Liver (tissue), 9 donors: ENCODE measurements around the gene SMOC2. TPM values are rescaled to one million over a fixed set of nuclear protein-coding genes. Genes with fewer than 3 reads are reported as not detected.

Experiments
- DNase-seq: peaks from one replicate; pipeline ENCODE4 v3.0.0-alpha.2; 2017; ENCODE audit warnings: low spot score
- H3K27ac ChIP-seq, 2 donors: one replicate each; pipeline ENCODE4 v1.7.0; 2013; ENCODE audit warnings: inconsistent platforms in 2 of 2, low read length in 2 of 2, control low read depth in 1 of 2, low read depth in 1 of 2, mild to moderate bottlenecking in 1 of 2
- H3K27me3 ChIP-seq, 4 donors: one replicate each; pipeline versions ENCODE4 v1.6.1 to v1.7.0; 2013; ENCODE audit warnings: low read length in 3 of 4, inconsistent platforms in 1 of 4, mild to moderate bottlenecking in 1 of 4, moderate library complexity in 1 of 4; ENCODE audit not compliant: control insufficient read depth in 4 of 4, insufficient read depth in 4 of 4
- H3K36me3 ChIP-seq, 4 donors: one replicate each; pipeline versions ENCODE4 v1.6.1 to v1.7.0; 2013; ENCODE audit warnings: low read length in 3 of 4, mild to moderate bottlenecking in 3 of 4, low read depth in 1 of 4, moderate library complexity in 1 of 4; ENCODE audit not compliant: control insufficient read depth in 4 of 4, insufficient read depth in 3 of 4
- H3K4me1 ChIP-seq, 4 donors: one replicate each; pipeline versions ENCODE4 v1.6.1 to v1.7.0; 2013; ENCODE audit warnings: low read length in 3 of 4, mild to moderate bottlenecking in 3 of 4, moderate library complexity in 1 of 4; ENCODE audit not compliant: control insufficient read depth in 4 of 4, insufficient read depth in 4 of 4
- H3K4me3 ChIP-seq, 3 donors: one replicate each; pipeline versions ENCODE4 v1.6.1 to v1.7.0; 2013; ENCODE audit warnings: low read length in 3 of 3, control low read depth in 1 of 3, low read depth in 1 of 3, mild to moderate bottlenecking in 1 of 3
- H3K9ac ChIP-seq, 2 donors: one replicate each; pipeline ENCODE4 v1.7.0; 2013; ENCODE audit warnings: low read length in 2 of 2, mild to moderate bottlenecking in 2 of 2, moderate library complexity in 2 of 2, control low read depth in 1 of 2, low read depth in 1 of 2
- H3K9me3 ChIP-seq, 4 donors: one replicate each; pipeline versions ENCODE4 v1.6.1 to v1.7.0; 2013; ENCODE audit warnings: low read length in 3 of 4; ENCODE audit not compliant: control insufficient read depth in 4 of 4
- ATF3 ChIP-seq: IDR thresholded peaks from 2 replicates; pipeline ENCODE4 v1.6.1; 2016; ENCODE audit warnings: antibody characterized with exemption
- CTCF ChIP-seq: fragments of 150-350 bp; IDR thresholded peaks from 2 replicates; pipeline ENCODE4 v1.5.1; 2017; ENCODE audit warnings: improper control_type of control experiment, low read depth, low read length; ENCODE audit not compliant: missing input control
- EGR1 ChIP-seq, 2 donors: IDR thresholded peaks; 2 replicates each; pipeline ENCODE4 v1.6.1; 2016 to 2018; ENCODE audit warnings: antibody characterized with exemption in 2 of 2, low read depth in 2 of 2
- FOXA1 ChIP-seq: IDR thresholded peaks from 2 replicates; pipeline ENCODE4 v1.6.1; 2016; ENCODE audit warnings: antibody characterized with exemption
- FOXA2 ChIP-seq: IDR thresholded peaks from 2 replicates; pipeline ENCODE4 v1.6.1; 2016; ENCODE audit warnings: antibody characterized with exemption
- GABPA ChIP-seq, 2 donors: IDR thresholded peaks in 1 of 2; conservative IDR thresholded peaks in 1 of 2; 2 replicates each; pipeline ENCODE4 v1.6.1; 2016; ENCODE audit warnings: antibody characterized with exemption in 2 of 2, mild to moderate bottlenecking in 1 of 2, moderate library complexity in 1 of 2
- HNF4A ChIP-seq, 2 donors: conservative IDR thresholded peaks; 2 replicates each; pipeline ENCODE4 v1.6.1; 2016; ENCODE audit warnings: antibody characterized with exemption in 2 of 2, mild to moderate bottlenecking in 2 of 2
- HNF4G ChIP-seq: IDR thresholded peaks from 2 replicates; pipeline ENCODE4 v1.6.1; 2016; ENCODE audit warnings: antibody characterized with exemption
- JUND ChIP-seq, 2 donors: IDR thresholded peaks; 2 replicates each; pipeline ENCODE4 v1.6.1; 2016; ENCODE audit warnings: antibody characterized with exemption in 2 of 2
- MAX ChIP-seq: IDR thresholded peaks from 2 replicates; pipeline ENCODE4 v1.6.1; 2016; ENCODE audit warnings: antibody characterized with exemption
- NR2F2 ChIP-seq: IDR thresholded peaks from 2 replicates; pipeline ENCODE4 v1.6.1; 2016; ENCODE audit warnings: antibody characterized with exemption
- RAD21 ChIP-seq, 2 donors: IDR thresholded peaks; 2 replicates each; pipeline ENCODE4 v1.6.1; 2016; ENCODE audit warnings: antibody characterized with exemption in 2 of 2, mild to moderate bottlenecking in 2 of 2
- REST ChIP-seq: IDR thresholded peaks from 2 replicates; pipeline ENCODE4 v1.6.1; 2016; ENCODE audit warnings: antibody characterized with exemption, mild to moderate bottlenecking
- RXRA ChIP-seq, 2 donors: IDR thresholded peaks; 2 replicates each; pipeline ENCODE4 v1.6.1; 2017 to 2018; ENCODE audit warnings: antibody characterized with exemption in 2 of 2, mild to moderate bottlenecking in 1 of 2
- SP1 ChIP-seq: IDR thresholded peaks from 2 replicates; pipeline ENCODE4 v1.6.1; 2018; ENCODE audit warnings: antibody characterized with exemption, mild to moderate bottlenecking
- TAF1 ChIP-seq: conservative IDR thresholded peaks from 2 replicates; pipeline ENCODE4 v1.6.1; 2016; ENCODE audit warnings: antibody characterized with exemption, mild to moderate bottlenecking
- YY1 ChIP-seq: IDR thresholded peaks from 2 replicates; pipeline ENCODE4 v1.6.1; 2016; ENCODE audit warnings: antibody characterized with exemption, mild to moderate bottlenecking
- ZBTB33 ChIP-seq: IDR thresholded peaks from 2 replicates; pipeline ENCODE4 v1.6.1; 2016; ENCODE audit warnings: antibody characterized with exemption
- WGBS: extraction: QIAGEN DNeasy Blood & Tissue Kit; methylation state at CpG from one replicate; pipeline ENCODE4 v1.1.7; 2013; 5-methylcytosine and 5-hydroxymethylcytosine counted together
- polyA plus RNA-seq, 2 donors: library from polyadenylated mRNA; stranded (reverse) in 1 of 2; unstranded in 1 of 2; fragments of 200-250 nt in 1 of 2; fragments of >200 nt in 1 of 2; fragmentation: Nextera tagmentation in 1 of 2; extraction: Ambion mirVana in 1 of 2; gene quantifications; one replicate each; pipeline versions ENCODE4 v1.2.1 to v1.2.3, GENCODE V29; 2013 to 2015
- total RNA-seq, 2 donors: library from RNA; depleted of rRNA; stranded (reverse); fragments of >200 nt; gene quantifications; one replicate each; pipeline ENCODE4 v1.2.3, GENCODE V29; 2014
- donor health status: healthy.
- donor health status: healthy.
- donor health status: healthy.
- donor health status: healthy.
- donor health status: healthy.

SMOC2 gene
- total and polyA plus RNA-seq, 4 donors: 0.23 to 1.9 (median 1.1) TPM

- no peak for DNase-seq
- Histone ChIP-seq H3K9ac (no peak overlapping the region), H3K27me3 (peaks cover 0 to 6% (median 3%) of the 10 kb centered on the region in 4 donors), H3K27ac (no peak overlapping the region), H3K9me3 (no peaks in the 10 kb centered on the region), H3K4me3 (no peak overlapping the region), H3K36me3 (no peaks in the 10 kb centered on the region), H3K4me1 (no peaks in the 10 kb centered on the region)
- TF ChIP-seq MAX (no peak), GABPA (IDR thresholded peaks at IDR 0.05 in 1 of 2, conservative IDR thresholded peaks at IDR 0.05 in 1 of 2) (no peak), ATF3 (no peak), JUND (IDR thresholded peaks at IDR 0.05) (no peak), RAD21 (IDR thresholded peaks at IDR 0.05) (no peak), RXRA (IDR thresholded peaks at IDR 0.05) (no peak), CTCF (no peak), NR2F2 (no peak), HNF4A (conservative IDR thresholded peaks at IDR 0.05) (no peak), SP1 (no peak), YY1 (no peak), ZBTB33 (no peak), FOXA1 (no peak), FOXA2 (no peak), HNF4G (no peak), EGR1 (IDR thresholded peaks at IDR 0.05; ENCODE audit: low read depth in 2 of 2) (no peak), REST (no peak), TAF1 (no peak)
- WGBS: 72% methylated on average over 12 of the region's 12 CpGs
These were observed 66.3 kb downstream of the SMOC2 start for GRCh38 chr6:168507297-168507696.
